Measurements from ENCODE around the gene MRPL24. TPM values are rescaled to one million over a fixed set of nuclear protein-coding genes. Genes with fewer than 3 reads are reported as not detected.

The MRPL24 gene
- polyA plus RNA-seq, 2 of the 4 experiments (the other 2 are of a cell fraction), result 170 to 198 TPM

DNA sequence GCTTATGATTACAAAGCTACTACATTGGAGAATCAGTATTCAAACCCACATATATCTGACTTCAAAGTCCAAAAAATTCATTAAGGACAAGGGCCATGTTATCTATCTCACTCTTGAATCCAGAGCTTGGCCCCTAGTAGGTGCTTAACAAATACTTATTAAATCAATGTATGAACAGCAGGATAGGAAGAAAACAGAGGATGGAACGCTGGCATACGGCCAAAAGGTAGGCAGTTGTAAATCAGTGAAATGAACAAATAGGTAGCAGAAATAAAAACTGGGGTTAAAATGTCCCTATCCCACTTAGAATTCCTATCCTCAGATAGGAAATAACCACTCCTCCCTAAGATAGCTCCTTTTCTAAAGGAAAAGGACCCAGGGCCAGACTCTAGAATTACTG, 2.0 kb downstream of the MRPL24 start:
- TF ChIP-seq KDM1A (IDR thresholded peaks at IDR 0.05; ENCODE audit: low read depth) (no peak), CBX2 (IDR thresholded peaks at IDR 0.05; ENCODE audit: borderline replicate concordance, low read depth) (no peak), KDM5A (IDR thresholded peaks at IDR 0.05) (no peak), BHLHE40 (IDR thresholded peaks at IDR 0.05; ENCODE audit: low read depth, low read length) (no peak)
- Histone ChIP-seq H3K9me3 (no peaks in the 10 kb centered on the region), H3K4me2 (no peak overlapping the region), H3K4me1 (peaks cover 17% of the 10 kb centered on the region), H3K4me3 (no peak overlapping the region), H3K27ac (no peak overlapping the region)
- CTCF ChIA-PET, result interaction anchor here (0.7 to 10.5 kb wide), 5 partner anchors 9 to 49 kb away, joined by 3 to 130 read pairs (median 3); partner anchors contain the start of genes ISG20L2, METTL25B and PRCC
- POLR2A ChIA-PET, result interaction anchor here (1.4 kb wide), 1 partner anchor 10 kb away, joined by 8 read pairs; the partner anchor contains the start of genes ISG20L2 and METTL25B
- 93% methylated on average over 2 of the region's 2 CpGs for WGBS (ENCODE audit: missing lambda C conversion rate)
- ATAC-seq, result no peak
- no peak for FAIRE-seq
- DNase-seq (ENCODE audit: low read depth in 1 of 2, low spot score in 1 of 2), result no peak

DNA sequence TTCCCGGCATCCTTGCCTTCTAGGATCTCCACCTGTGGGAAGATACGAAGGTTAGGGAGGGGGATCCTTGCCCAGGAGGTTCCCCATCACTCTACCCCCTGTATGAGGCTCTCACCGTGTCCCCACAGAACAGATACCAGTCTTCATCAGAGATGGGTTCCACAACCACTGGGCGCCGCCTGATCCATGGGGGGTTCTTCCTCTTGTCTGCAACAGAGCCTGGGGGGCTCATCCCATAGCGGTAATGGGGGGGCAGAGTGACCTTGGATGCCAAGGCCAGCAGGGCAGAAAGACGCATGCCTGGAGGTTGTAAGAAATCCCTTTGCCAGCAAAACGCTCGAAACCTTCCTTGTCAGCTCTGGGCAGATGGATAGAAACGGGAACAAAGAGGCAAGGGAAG, 2.5 kb downstream of the MRPL24 start:
- 96% methylated on average over 10 of the region's 10 CpGs for WGBS (ENCODE audit: missing lambda C conversion rate)
- TF ChIP-seq HOXB5 (CRISPR knock-in tag; IDR thresholded peaks at IDR 0.05), result no peak
- Histone ChIP-seq H3K4me1 (peaks cover 17% of the 10 kb centered on the region), H3K27ac (no peak overlapping the region), H3K4me2 (no peak overlapping the region), H3K4me3 (no peak overlapping the region), H3K9me3 (no peaks in the 10 kb centered on the region)
- POLR2A ChIA-PET, result interaction anchor here (1.4 kb wide), 1 partner anchor 10 kb away, joined by 8 read pairs; the partner anchor contains the start of genes ISG20L2 and METTL25B
- FAIRE-seq (no peak), ATAC-seq (no peak), DNase-seq (ENCODE audit: low read depth in 1 of 2, low spot score in 1 of 2) (no peak)
- CTCF ChIA-PET, result interaction anchor here (0.7 to 10.5 kb wide), 4 partner anchors 9 to 49 kb away, joined by 3 to 130 read pairs (median 4); partner anchors contain the start of genes ISG20L2 and METTL25B

DNA sequence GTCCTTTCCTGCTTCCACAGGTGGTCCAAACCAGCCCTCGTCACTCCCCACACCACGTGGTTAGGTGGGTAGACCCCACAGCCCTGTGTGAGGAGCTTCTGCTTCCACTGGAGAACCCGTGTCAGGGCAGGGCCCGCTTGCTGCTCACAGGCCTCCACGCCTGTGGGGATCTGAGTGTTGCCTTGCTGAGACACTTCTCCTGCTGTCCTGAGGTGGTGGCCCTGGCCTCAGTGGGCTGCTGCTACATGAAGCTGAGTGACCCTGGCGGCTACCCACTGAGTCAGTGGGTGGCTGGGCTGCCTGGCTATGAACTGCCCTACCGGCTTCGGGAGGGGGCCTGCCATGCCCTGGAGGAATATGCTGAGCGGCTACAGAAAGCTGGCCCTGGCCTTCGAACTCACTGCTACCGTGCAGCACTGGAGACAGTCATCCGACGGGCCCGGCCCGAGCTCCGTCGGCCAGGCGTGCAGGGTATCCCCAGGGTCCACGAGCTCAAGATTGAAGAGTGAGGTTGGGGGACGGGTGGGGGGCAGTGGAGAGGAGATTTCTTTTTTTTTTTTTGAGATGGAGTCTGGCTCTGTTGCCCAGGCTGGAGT, 6.8 kb downstream of the MRPL24 start:
- no peak for DNase-seq (ENCODE audit: low read depth in 1 of 2, low spot score in 1 of 2)
- ATAC-seq, result no peak
- WGBS (ENCODE audit: missing lambda C conversion rate), result 93% methylated on average over 20 of the region's 20 CpGs
- Histone ChIP-seq H3K4me3 (no peak overlapping the region), H3K4me1 (peaks cover 10% of the 10 kb centered on the region; the same call in 2 of the 3 replicates), H3K27ac (no peak overlapping the region), H3K4me2 (no peak overlapping the region), H3K9me3 (no peaks in the 10 kb centered on the region)
- ChIA-PET CTCF (interaction anchor here (0.6 to 42.3 kb wide), 6 partner anchors 8 to 186 kb away, joined by 3 to 2258 read pairs (median 4); partner anchors contain the start of genes CRABP2, NES and NTRK1), POLR2A (no interaction called here)
- FAIRE-seq, result no peak
- TF ChIP-seq CEBPB (IDR thresholded peaks at IDR 0.05) (no peak), EP300 (IDR thresholded peaks at IDR 0.05) (no peak), RCOR1 (IDR thresholded peaks at IDR 0.05; ENCODE audit: low read depth, low read length) (no peak), CHD4 (IDR thresholded peaks at IDR 0.05; ENCODE audit: borderline replicate concordance) (no peak), HOXB13 (CRISPR knock-in tag; IDR thresholded peaks at IDR 0.05; ENCODE audit: low read depth) (no peak), NFE2L2 (conservative IDR thresholded peaks at IDR 0.05; ENCODE audit: low read length) (no peak), POLR2AphosphoS2 (conservative IDR thresholded peaks at IDR 0.05; ENCODE audit: low read length) (no peak), JUN (IDR thresholded peaks at IDR 0.05) (no peak), FOSL2 (IDR thresholded peaks at IDR 0.05) (no peak), FOSL2 (CRISPR knock-in tag; IDR thresholded peaks at IDR 0.05) (no peak), RFX5 (IDR thresholded peaks at IDR 0.05) (no peak), TP53 (CRISPR knock-in tag; IDR thresholded peaks at IDR 0.05) (no peak)
- TF ChIP-seq, protein P1, sequence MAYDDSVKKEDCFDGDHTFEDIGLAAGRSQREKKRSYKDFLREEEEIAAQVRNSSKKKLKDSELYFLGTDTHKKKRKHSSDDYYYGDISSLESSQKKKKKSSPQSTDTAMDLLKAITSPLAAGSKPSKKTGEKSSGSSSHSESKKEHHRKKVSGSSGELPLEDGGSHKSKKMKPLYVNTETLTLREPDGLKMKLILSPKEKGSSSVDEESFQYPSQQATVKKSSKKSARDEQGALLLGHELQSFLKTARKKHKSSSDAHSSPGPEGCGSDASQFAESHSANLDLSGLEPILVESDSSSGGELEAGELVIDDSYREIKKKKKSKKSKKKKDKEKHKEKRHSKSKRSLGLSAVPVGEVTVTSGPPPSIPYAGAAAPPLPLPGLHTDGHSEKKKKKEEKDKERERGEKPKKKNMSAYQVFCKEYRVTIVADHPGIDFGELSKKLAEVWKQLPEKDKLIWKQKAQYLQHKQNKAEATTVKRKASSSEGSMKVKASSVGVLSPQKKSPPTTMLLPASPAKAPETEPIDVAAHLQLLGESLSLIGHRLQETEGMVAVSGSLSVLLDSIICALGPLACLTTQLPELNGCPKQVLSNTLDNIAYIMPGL (CRISPR knock-in tag; IDR thresholded peaks at IDR 0.05; ENCODE audit: borderline replicate concordance), result no peak
- TF ChIP-seq, protein P2, sequence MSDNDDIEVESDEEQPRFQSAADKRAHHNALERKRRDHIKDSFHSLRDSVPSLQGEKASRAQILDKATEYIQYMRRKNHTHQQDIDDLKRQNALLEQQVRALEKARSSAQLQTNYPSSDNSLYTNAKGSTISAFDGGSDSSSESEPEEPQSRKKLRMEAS (IDR thresholded peaks at IDR 0.05), result no peak
- TF ChIP-seq, protein P3, sequence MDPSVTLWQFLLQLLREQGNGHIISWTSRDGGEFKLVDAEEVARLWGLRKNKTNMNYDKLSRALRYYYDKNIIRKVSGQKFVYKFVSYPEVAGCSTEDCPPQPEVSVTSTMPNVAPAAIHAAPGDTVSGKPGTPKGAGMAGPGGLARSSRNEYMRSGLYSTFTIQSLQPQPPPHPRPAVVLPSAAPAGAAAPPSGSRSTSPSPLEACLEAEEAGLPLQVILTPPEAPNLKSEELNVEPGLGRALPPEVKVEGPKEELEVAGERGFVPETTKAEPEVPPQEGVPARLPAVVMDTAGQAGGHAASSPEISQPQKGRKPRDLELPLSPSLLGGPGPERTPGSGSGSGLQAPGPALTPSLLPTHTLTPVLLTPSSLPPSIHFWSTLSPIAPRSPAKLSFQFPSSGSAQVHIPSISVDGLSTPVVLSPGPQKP (IDR thresholded peaks at IDR 0.05; ENCODE audit: low read depth, low read length), result no peak

All from A549 (cell line).